ENCODE results near the gene RIC3. TPM values are rescaled to one million over a fixed set of nuclear protein-coding genes. Genes with fewer than 3 reads are reported as not detected.
"Not testable (repeated sequence)": the region's sequence is repeated elsewhere in the genome, so short reads cannot be mapped to it uniquely, and the experiment has no call there.

Gene RIC3
- total RNA-seq, 1 experiment from 2014 or later, result 23.7 TPM

DNA sequence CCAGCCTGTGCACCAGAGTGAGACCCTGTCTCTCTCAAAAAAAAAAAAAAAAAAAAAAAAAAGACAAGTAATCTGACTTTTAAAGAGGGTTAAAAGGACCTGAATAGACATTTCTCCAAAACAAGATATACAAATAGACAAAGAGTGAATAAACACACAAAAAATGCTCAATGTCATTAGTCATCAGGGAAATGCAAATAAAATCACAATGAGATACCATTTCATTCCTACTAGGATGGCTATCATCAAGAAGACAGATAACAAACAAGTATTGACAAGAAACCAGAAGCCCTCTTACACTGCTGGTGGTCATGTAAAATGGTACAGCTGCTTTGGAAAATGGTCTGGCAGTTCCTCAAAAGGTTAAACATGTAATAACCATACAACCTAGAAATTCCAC is 4.1 kb downstream of the RIC3 start:
- TF ChIP-seq, protein P1, sequence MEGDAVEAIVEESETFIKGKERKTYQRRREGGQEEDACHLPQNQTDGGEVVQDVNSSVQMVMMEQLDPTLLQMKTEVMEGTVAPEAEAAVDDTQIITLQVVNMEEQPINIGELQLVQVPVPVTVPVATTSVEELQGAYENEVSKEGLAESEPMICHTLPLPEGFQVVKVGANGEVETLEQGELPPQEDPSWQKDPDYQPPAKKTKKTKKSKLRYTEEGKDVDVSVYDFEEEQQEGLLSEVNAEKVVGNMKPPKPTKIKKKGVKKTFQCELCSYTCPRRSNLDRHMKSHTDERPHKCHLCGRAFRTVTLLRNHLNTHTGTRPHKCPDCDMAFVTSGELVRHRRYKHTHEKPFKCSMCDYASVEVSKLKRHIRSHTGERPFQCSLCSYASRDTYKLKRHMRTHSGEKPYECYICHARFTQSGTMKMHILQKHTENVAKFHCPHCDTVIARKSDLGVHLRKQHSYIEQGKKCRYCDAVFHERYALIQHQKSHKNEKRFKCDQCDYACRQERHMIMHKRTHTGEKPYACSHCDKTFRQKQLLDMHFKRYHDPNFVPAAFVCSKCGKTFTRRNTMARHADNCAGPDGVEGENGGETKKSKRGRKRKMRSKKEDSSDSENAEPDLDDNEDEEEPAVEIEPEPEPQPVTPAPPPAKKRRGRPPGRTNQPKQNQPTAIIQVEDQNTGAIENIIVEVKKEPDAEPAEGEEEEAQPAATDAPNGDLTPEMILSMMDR (conservative IDR thresholded peaks at IDR 0.05), result no peak
- H3K27ac ChIP-seq (ENCODE audit: insufficient read length, low read depth, low read length), result no peak overlapping the region

DNA sequence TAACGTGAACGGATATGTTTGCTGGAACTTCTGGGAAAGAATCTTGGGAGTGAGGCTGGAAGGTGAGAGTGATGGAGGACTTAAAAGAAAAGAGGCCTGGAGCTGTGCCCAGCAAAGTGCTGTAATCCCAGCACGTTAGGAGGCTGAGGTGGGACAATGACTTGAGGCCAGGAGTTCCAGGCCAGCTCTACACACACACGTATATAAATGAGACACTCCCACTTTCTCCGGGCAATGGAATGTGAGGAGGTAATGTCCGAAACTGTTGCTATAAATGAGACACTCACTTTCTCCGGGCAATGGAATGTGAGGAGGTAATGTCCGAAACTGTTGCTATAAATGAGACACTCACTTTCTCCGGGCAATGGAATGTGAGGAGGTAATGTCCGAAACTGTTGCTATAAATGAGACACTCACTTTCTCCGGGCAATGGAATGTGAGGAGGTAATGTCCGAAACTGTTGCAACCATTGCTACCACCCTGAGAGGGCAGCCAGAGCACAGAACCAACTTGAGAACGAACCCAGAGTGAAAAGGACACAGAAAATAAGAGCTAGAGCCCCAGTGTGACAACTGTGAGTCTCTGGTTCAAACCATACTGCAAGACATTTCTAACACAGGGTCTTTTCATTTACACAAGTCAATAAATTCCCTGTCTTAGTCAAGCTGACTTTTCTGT is 7.1 kb downstream of the RIC3 start:
- no CpG with 5 or more reads among the region's 13 CpGs for WGBS (ENCODE audit: extremely low coverage, insufficient read length, low lambda C conversion rate)
- H2AK5ac ChIP-seq (ENCODE audit: insufficient read length, low read length); H3K4me1 ChIP-seq (ENCODE audit: insufficient read depth, low read length); H3K4me3 Mint-ChIP-seq; H3K9ac ChIP-seq (ENCODE audit: extremely low read depth, insufficient read length, low read length); H3K14ac ChIP-seq (ENCODE audit: insufficient read depth, low read length); H2BK5ac ChIP-seq (ENCODE audit: insufficient read length, low read length); H2BK12ac ChIP-seq (ENCODE audit: insufficient read length, low read depth, low read length); H3K18ac ChIP-seq (ENCODE audit: insufficient read length, low read depth, low read length); H3K23ac ChIP-seq (ENCODE audit: insufficient read length, low read depth, low read length); H3K27me3 ChIP-seq (ENCODE audit: insufficient read depth, low read length); H3K9me3 ChIP-seq (ENCODE audit: control insufficient read depth, low read depth, low read length); H3K23me2 ChIP-seq (ENCODE audit: insufficient read length, low read depth, low read length, poor library complexity, severe bottlenecking); H3K27me3 Mint-ChIP-seq (ENCODE audit: low read depth); H4K91ac ChIP-seq (ENCODE audit: insufficient read length, low read depth, low read length); H3K36me3 Mint-ChIP-seq (ENCODE audit: insufficient read depth in 1 of 3, low read depth in 3 of 3); H3T11ph ChIP-seq (ENCODE audit: low read length); H3K4me1 Mint-ChIP-seq; H3K4ac ChIP-seq (ENCODE audit: low read depth, low read length); H3K27ac Mint-ChIP-seq; H4K8ac ChIP-seq (replicated peaks; ENCODE audit: insufficient read length, low read depth, low read length); DNase-seq; H3K4me2 ChIP-seq (ENCODE audit: insufficient read depth, insufficient read length, low read length); H3K27ac ChIP-seq (ENCODE audit: insufficient read length, low read depth, low read length); H4K20me1 ChIP-seq (ENCODE audit: control insufficient read depth, insufficient read depth, insufficient read length); H3K79me1 ChIP-seq (ENCODE audit: insufficient read depth, low read depth, low read length, poor library complexity, severe bottlenecking); H3K56ac ChIP-seq (ENCODE audit: insufficient read length, low read depth, low read length); H2BK20ac ChIP-seq (ENCODE audit: low read depth, low read length, poor library complexity, severe bottlenecking); H2BK15ac ChIP-seq (ENCODE audit: low read depth, low read length); H4K5ac ChIP-seq (ENCODE audit: insufficient read length, low read depth, low read length); H2AFZ ChIP-seq (ENCODE audit: low read length); H2BK120ac ChIP-seq (ENCODE audit: low read depth, low read length, poor library complexity, severe bottlenecking); H3K9me3 Mint-ChIP-seq: not testable (repeated sequence)
- peaks cover 12% of the 10 kb centered on the region; the same call in 1 of the 2 replicates for H3K79me2 ChIP-seq (ENCODE audit: insufficient read depth, low read length)

More for the DNA sequence above, 4.1 kb downstream of the RIC3 start:
- Histone ChIP-seq H4K20me1 (ENCODE audit: control insufficient read depth, insufficient read depth, insufficient read length) (no peaks in the 10 kb centered on the region), H3K79me1 (ENCODE audit: insufficient read depth, low read depth, low read length, poor library complexity, severe bottlenecking) (no peaks in the 10 kb centered on the region), H4K5ac (ENCODE audit: insufficient read length, low read depth, low read length) (no peak overlapping the region), H3K18ac (ENCODE audit: insufficient read length, low read depth, low read length) (no peak overlapping the region), H3K27me3 (ENCODE audit: insufficient read depth, low read length) (no peaks in the 10 kb centered on the region), H2BK12ac (ENCODE audit: insufficient read length, low read depth, low read length) (no peak overlapping the region), H3K4me1 (ENCODE audit: insufficient read depth, low read length) (no peaks in the 10 kb centered on the region), H3K23me2 (ENCODE audit: insufficient read length, low read depth, low read length, poor library complexity, severe bottlenecking) (peaks cover 7% of the 10 kb centered on the region), H3K79me2 (ENCODE audit: insufficient read depth, low read length) (peaks cover 9% of the 10 kb centered on the region; the same call in 1 of the 2 replicates), H3K9me3 (ENCODE audit: control insufficient read depth, low read depth, low read length) (no peaks in the 10 kb centered on the region), H4K91ac (ENCODE audit: insufficient read length, low read depth, low read length) (no peak overlapping the region), H2AK5ac (ENCODE audit: insufficient read length, low read length) (no peak overlapping the region), H2AFZ (ENCODE audit: low read length) (no peak overlapping the region), H2BK120ac (ENCODE audit: low read depth, low read length, poor library complexity, severe bottlenecking) (no peak overlapping the region), H3K9ac (ENCODE audit: extremely low read depth, insufficient read length, low read length) (no peak overlapping the region), H3K4me2 (ENCODE audit: insufficient read depth, insufficient read length, low read length) (no peak overlapping the region), H2BK20ac (ENCODE audit: low read depth, low read length, poor library complexity, severe bottlenecking) (no peak overlapping the region), H3K56ac (ENCODE audit: insufficient read length, low read depth, low read length) (no peak overlapping the region), H3T11ph (ENCODE audit: low read length) (no peak overlapping the region), H3K4ac (ENCODE audit: low read depth, low read length) (no peak overlapping the region), H3K23ac (ENCODE audit: insufficient read length, low read depth, low read length) (no peak overlapping the region), H2BK15ac (ENCODE audit: low read depth, low read length) (no peak overlapping the region), H4K8ac (replicated peaks; ENCODE audit: insufficient read length, low read depth, low read length) (no peak overlapping the region), H2BK5ac (ENCODE audit: insufficient read length, low read length) (no peak overlapping the region), H3K14ac (ENCODE audit: insufficient read depth, low read length) (no peak overlapping the region)
- no peak overlapping the region for H3K4me3 Mint-ChIP-seq
- H3K4me1 Mint-ChIP-seq, result peaks cover 18 to 21% of the 10 kb centered on the region in 2 experiments
- H3K9me3 Mint-ChIP-seq, result no peaks in the 10 kb centered on the region
- no peak overlapping the region for H3K27ac Mint-ChIP-seq
- DNase-seq, result no peak
- H3K27me3 Mint-ChIP-seq (ENCODE audit: low read depth), result peaks cover 11% of the 10 kb centered on the region
- H3K36me3 Mint-ChIP-seq (ENCODE audit: insufficient read depth in 1 of 3, low read depth in 3 of 3), result no peaks in the 10 kb centered on the region; a peak in 1 of 7 replicates

Measured in H9 (cell line).